Esophagus squamous epithelium (tissue), 5 donors: Measurements from ENCODE around the gene ZNF407. TPM values are rescaled to one million over a fixed set of nuclear protein-coding genes. Genes with fewer than 3 reads are reported as not detected.

ENCODE experiments used
- DNase-seq: peaks from one replicate; lab custom pipeline; 2025; lab: John Stamatoyannopoulos, UW
- H3K27ac ChIP-seq, 4 donors: fragments of 200-600 bp; sonication (generic); one replicate each; pipeline ENCODE4 v1.5.1; 2016 to 2019; ENCODE audit warnings: mild to moderate bottlenecking in 1 of 4
- H3K27me3 ChIP-seq, 4 donors: fragments of 200-600 bp; sonication (generic); 1 replicate in 3 of 4; 2 replicates in 1 of 4; pipeline versions ENCODE4 v1.5.1 to v1.6.0; 2017 to 2021; ENCODE audit warnings: antibody characterized with exemption in 1 of 4
- H3K36me3 ChIP-seq, 3 donors: fragments of 200-600 bp; sonication (generic); one replicate each; pipeline ENCODE4 v1.5.1; 2016 to 2019
- H3K4me1 ChIP-seq, 3 donors: fragments of 200-600 bp; sonication (generic); one replicate each; pipeline ENCODE4 v1.5.1; 2017 to 2019
- H3K4me3 ChIP-seq, 4 donors: fragments of 200-600 bp; sonication (generic); 1 replicate in 3 of 4; 2 replicates in 1 of 4; pipeline ENCODE4 v1.5.1; 2016 to 2019; ENCODE audit warnings: mild to moderate bottlenecking in 2 of 4, moderate library complexity in 1 of 4
- H3K9me3 ChIP-seq, 3 donors: fragments of 200-600 bp; sonication (generic); one replicate each; pipeline ENCODE4 v1.5.1; 2016 to 2019
- CTCF ChIP-seq, 6 experiments: fragments of 450-650 bp in 4 of 6; fragments of 200-600 bp in 2 of 6; sonication (generic) in 2 of 6; IDR thresholded peaks; one replicate each; pipeline ENCODE4 v1.5.1; 2016 to 2019; ENCODE audit warnings: antibody characterized with exemption in 6 of 6, mild to moderate bottlenecking in 4 of 6, moderate library complexity in 4 of 6
- POLR2A ChIP-seq, 4 donors: fragments of 450-650 bp; IDR thresholded peaks; one replicate each; pipeline ENCODE4 v1.6.1; 2017; ENCODE audit warnings: antibody characterized with exemption in 4 of 4, mild to moderate bottlenecking in 4 of 4, moderate library complexity in 3 of 4
- WGBS, 2 donors: methylation state at CpG; one replicate each; pipeline ENCODE4 v1.1.5; 2018; 5-methylcytosine and 5-hydroxymethylcytosine counted together
- intact Hi-C: fragments of 100-400 bp; cut with DNase I; formaldehyde crosslinking; loops from one replicate; pipeline ENCODE4 v1.15.0; 2022
- total RNA-seq, 4 donors: library from RNA; depleted of rRNA; stranded (reverse); fragments of >200 nt; gene quantifications; one replicate each; pipeline ENCODE4 v1.1.0, GENCODE V29; 2016
- donor health status: DM: yes; HTN: yes; CAD: no.

Gene ZNF407
- total RNA-seq, 4 donors from 2014 or later = 6.4 to 21.2 (median 13.1) TPM

GRCh38 chr18:74651327-74652128 is 53.9 kb downstream of the ZNF407 start:
- Histone ChIP-seq H3K4me3 (no peak overlapping the region), H3K9me3 (no peaks in the 10 kb centered on the region), H3K36me3 (peaks cover 0 to 9% (median 0%) of the 10 kb centered on the region in 3 donors), H3K4me1 (no peaks in the 10 kb centered on the region), H3K27ac (no peak overlapping the region), H3K27me3 (no peaks in the 10 kb centered on the region)
- WGBS, 2 donors = 82 to 84% methylated on average over 8 of the region's 8 CpGs
- TF ChIP-seq CTCF (IDR thresholded peaks at IDR 0.05) (no peak), POLR2A (IDR thresholded peaks at IDR 0.05) (no peak)
- intact Hi-C loops = no loop called here
- no peak for DNase-seq

GRCh38 chr18:74652392-74652988 is 54.8 kb downstream of the ZNF407 start:
- DNase-seq = no peak
- intact Hi-C loops = no loop called here
- no peaks in the 10 kb centered on the region for H3K9me3 ChIP-seq
- H3K4me1 ChIP-seq = no peaks in the 10 kb centered on the region
- TF ChIP-seq POLR2A (IDR thresholded peaks at IDR 0.05) = no peak
- peak in 5 of 6 experiments; percentile 26 to 61 (median 49) for TF ChIP-seq CTCF (IDR thresholded peaks at IDR 0.05)
- WGBS, 2 donors = 39 to 40% methylated on average over 4 of the region's 4 CpGs
- no peaks in the 10 kb centered on the region for H3K27me3 ChIP-seq
- no peak overlapping the region for H3K27ac ChIP-seq
- no peak overlapping the region for H3K4me3 ChIP-seq
- peaks cover 0 to 9% (median 0%) of the 10 kb centered on the region in 3 donors for H3K36me3 ChIP-seq

GRCh38 chr18:74654638-74655037 is 57.0 kb downstream of the ZNF407 start:
- intact Hi-C loops = no loop called here
- no peak overlapping the region for H3K4me3 ChIP-seq
- no peak overlapping the region for H3K27ac ChIP-seq
- H3K9me3 ChIP-seq = no peaks in the 10 kb centered on the region
- no peaks in the 10 kb centered on the region for H3K27me3 ChIP-seq
- WGBS, 2 donors = 66 to 73% methylated on average over 2 of the region's 2 CpGs
- H3K4me1 ChIP-seq = no peaks in the 10 kb centered on the region
- no peak for DNase-seq
- peak in 1 of 6 experiments; percentile 40 for TF ChIP-seq CTCF (IDR thresholded peaks at IDR 0.05)
- no peak for TF ChIP-seq POLR2A (IDR thresholded peaks at IDR 0.05)
- H3K36me3 ChIP-seq = no peaks in the 10 kb centered on the region

GRCh38 chr18:74661008-74661407 is 63.3 kb downstream of the ZNF407 start:
- H3K9me3 ChIP-seq = no peaks in the 10 kb centered on the region
- no peak for TF ChIP-seq POLR2A (IDR thresholded peaks at IDR 0.05)
- TF ChIP-seq CTCF (IDR thresholded peaks at IDR 0.05) = no peak
- intact Hi-C loops = no loop called here
- peaks cover 0 to 5% (median 0%) of the 10 kb centered on the region in 3 donors for H3K4me1 ChIP-seq
- H3K27ac ChIP-seq = no peak overlapping the region
- H3K27me3 ChIP-seq = no peaks in the 10 kb centered on the region
- peaks cover 0 to 6% (median 0%) of the 10 kb centered on the region in 3 donors for H3K36me3 ChIP-seq
- WGBS, 2 donors = 93 to 98% methylated on average over 2 of the region's 2 CpGs
- DNase-seq = no peak
- H3K4me3 ChIP-seq = no peak overlapping the region

GRCh38 chr18:74661691-74662090 is 64.0 kb downstream of the ZNF407 start:
- Histone ChIP-seq H3K9me3 (no peaks in the 10 kb centered on the region), H3K4me3 (no peak overlapping the region), H3K4me1 (peaks cover 0 to 5% (median 0%) of the 10 kb centered on the region in 3 donors), H3K36me3 (peaks cover 0 to 6% (median 0%) of the 10 kb centered on the region in 3 donors), H3K27ac (no peak overlapping the region), H3K27me3 (no peaks in the 10 kb centered on the region)
- intact Hi-C loops = no loop called here
- TF ChIP-seq CTCF (IDR thresholded peaks at IDR 0.05) (no peak), POLR2A (IDR thresholded peaks at IDR 0.05) (no peak)
- DNase-seq = no peak
- 88 to 94% methylated on average over 6 of the region's 6 CpGs for WGBS, 2 donors
